HG03139 (cell line): ENCODE results near the gene GCH1.
"Not testable (repeated sequence)": the region's sequence is repeated elsewhere in the genome, so short reads cannot be mapped to it uniquely, and the experiment has no call there.

Source experiments
- ATAC-seq: cut with Tn5 transposase; IDR thresholded peaks from one replicate; pipeline ENCODE4 v1.9.1; 2021; ENCODE audit not compliant: unreplicated experiment

GCH1 gene

GRCh38 chr14:54870154-54871090 is 32.2 kb downstream of the GCH1 start:
- not testable (repeated sequence) for ATAC-seq

- ATAC-seq: no peak
These were observed 35.6 kb downstream of the GCH1 start for GRCh38 chr14:54867011-54867410.

GRCh38 chr14:54866588-54866987 is 36.0 kb downstream of the GCH1 start:
- no peak for ATAC-seq

GRCh38 chr14:54864526-54864925 is 38.1 kb downstream of the GCH1 start:
- ATAC-seq: no peak

GRCh38 chr14:54857830-54858269 is 44.8 kb downstream of the GCH1 start:
- peak; percentile 73 for ATAC-seq

- no peak for ATAC-seq
These were observed 46.5 kb downstream of the GCH1 start for GRCh38 chr14:54856152-54856551.

GRCh38 chr14:54854181-54854580 is 48.4 kb downstream of the GCH1 start:
- no peak for ATAC-seq

GRCh38 chr14:54853339-54853738 is 49.3 kb downstream of the GCH1 start:
- no peak for ATAC-seq

GRCh38 chr14:54852215-54852614 is 50.4 kb downstream of the GCH1 start:
- ATAC-seq: no peak

- ATAC-seq: no peak
These were observed 53.7 kb downstream of the GCH1 start for GRCh38 chr14:54848910-54849309.

- ATAC-seq: no peak
These were observed 57.0 kb downstream of the GCH1 start for GRCh38 chr14:54845641-54846040.

- ATAC-seq: no peak
These were observed 58.1 kb downstream of the GCH1 start for GRCh38 chr14:54844479-54844878.

- no peak for ATAC-seq
These were observed 61.8 kb downstream of the GCH1 start for GRCh38 chr14:54840798-54841197.

GRCh38 chr14:54840336-54840735 is 62.3 kb downstream of the GCH1 start:
- ATAC-seq: no peak

- no peak for ATAC-seq
These were observed 62.9 kb downstream of the GCH1 start for GRCh38 chr14:54839701-54840119.

- ATAC-seq: no peak
These were observed 63.6 kb downstream of the GCH1 start for GRCh38 chr14:54838931-54839512.

- no peak for ATAC-seq
These were observed 65.0 kb downstream of the GCH1 start for GRCh38 chr14:54837508-54838149.

GRCh38 chr14:54836231-54836630 is 66.4 kb downstream of the GCH1 start:
- no peak for ATAC-seq

- ATAC-seq: no peak
These were observed 67.9 kb downstream of the GCH1 start for GRCh38 chr14:54834727-54835126.

GRCh38 chr14:54834081-54834480 is 68.5 kb downstream of the GCH1 start:
- no peak for ATAC-seq

GRCh38 chr14:54830650-54831049 is 72.0 kb downstream of the GCH1 start:
- no peak for ATAC-seq
